ENCODE data around the gene FNBP1.

DNA sequence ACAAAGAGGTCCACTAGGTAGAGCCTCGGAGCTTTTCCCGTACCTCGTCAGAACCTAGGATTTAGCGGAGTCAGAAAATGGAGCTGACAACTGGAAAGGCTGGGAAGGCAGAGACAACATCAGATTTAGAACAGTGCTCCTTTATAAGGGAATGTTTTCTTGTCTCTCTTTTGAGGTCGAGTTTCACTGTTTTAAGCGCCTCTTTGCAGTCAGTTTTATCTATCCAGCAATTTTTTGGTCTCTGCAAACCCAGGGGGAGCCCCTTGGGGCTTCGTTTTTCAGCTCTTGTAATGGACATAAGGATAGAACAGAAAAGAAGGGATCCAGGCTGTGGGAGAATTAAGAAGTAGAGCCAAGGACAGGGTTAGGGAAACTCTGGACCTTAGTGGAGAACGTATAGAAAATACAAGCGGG is 80.5 kb downstream of the FNBP1 start:
- TF ChIP-seq YY1 (IDR thresholded peaks at IDR 0.05; ENCODE audit: low read depth, low read length) = no peak
- TF ChIP-seq POLR2AphosphoS2 (IDR thresholded peaks at IDR 0.05; ENCODE audit: low read depth, low read length) = no peak
- TF ChIP-seq CTCF (IDR thresholded peaks at IDR 0.05 in 2 of 3, conservative IDR thresholded peaks at IDR 0.05 in 1 of 3; ENCODE audit: control insufficient read depth in 2 of 3, extremely low read depth in 1 of 3, insufficient read depth in 1 of 3, low read depth in 3 of 3, low read length in 3 of 3) = no peak
- TF ChIP-seq IRF4 (IDR thresholded peaks at IDR 0.05; ENCODE audit: low read depth, low read length) = no peak
- no peak for TF ChIP-seq POLR2A (IDR thresholded peaks at IDR 0.05; ENCODE audit: low read depth, low read length)
- TF ChIP-seq SREBF2 (IDR thresholded peaks at IDR 0.05; ENCODE audit: low read length) = no peak
- TF ChIP-seq HSF1 (IDR thresholded peaks at IDR 0.05; ENCODE audit: low read depth, low read length) = no peak
- TF ChIP-seq CBX5 (IDR thresholded peaks at IDR 0.05; ENCODE audit: low read depth) = no peak
- no peak for TF ChIP-seq CREB1 (IDR thresholded peaks at IDR 0.05; ENCODE audit: low read depth)
- TF ChIP-seq, protein P1, sequence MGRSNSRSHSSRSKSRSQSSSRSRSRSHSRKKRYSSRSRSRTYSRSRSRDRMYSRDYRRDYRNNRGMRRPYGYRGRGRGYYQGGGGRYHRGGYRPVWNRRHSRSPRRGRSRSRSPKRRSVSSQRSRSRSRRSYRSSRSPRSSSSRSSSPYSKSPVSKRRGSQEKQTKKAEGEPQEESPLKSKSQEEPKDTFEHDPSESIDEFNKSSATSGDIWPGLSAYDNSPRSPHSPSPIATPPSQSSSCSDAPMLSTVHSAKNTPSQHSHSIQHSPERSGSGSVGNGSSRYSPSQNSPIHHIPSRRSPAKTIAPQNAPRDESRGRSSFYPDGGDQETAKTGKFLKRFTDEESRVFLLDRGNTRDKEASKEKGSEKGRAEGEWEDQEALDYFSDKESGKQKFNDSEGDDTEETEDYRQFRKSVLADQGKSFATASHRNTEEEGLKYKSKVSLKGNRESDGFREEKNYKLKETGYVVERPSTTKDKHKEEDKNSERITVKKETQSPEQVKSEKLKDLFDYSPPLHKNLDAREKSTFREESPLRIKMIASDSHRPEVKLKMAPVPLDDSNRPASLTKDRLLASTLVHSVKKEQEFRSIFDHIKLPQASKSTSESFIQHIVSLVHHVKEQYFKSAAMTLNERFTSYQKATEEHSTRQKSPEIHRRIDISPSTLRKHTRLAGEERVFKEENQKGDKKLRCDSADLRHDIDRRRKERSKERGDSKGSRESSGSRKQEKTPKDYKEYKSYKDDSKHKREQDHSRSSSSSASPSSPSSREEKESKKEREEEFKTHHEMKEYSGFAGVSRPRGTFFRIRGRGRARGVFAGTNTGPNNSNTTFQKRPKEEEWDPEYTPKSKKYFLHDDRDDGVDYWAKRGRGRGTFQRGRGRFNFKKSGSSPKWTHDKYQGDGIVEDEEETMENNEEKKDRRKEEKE (IDR thresholded peaks at IDR 0.05) = no peak
- no peak for TF ChIP-seq EP300 (IDR thresholded peaks at IDR 0.05; ENCODE audit: borderline replicate concordance in 1 of 2, control insufficient read depth in 1 of 2, low read depth in 2 of 2, low read length in 2 of 2)
- TF ChIP-seq SMARCA5 (IDR thresholded peaks at IDR 0.05) = no peak
- TF ChIP-seq, protein P2, sequence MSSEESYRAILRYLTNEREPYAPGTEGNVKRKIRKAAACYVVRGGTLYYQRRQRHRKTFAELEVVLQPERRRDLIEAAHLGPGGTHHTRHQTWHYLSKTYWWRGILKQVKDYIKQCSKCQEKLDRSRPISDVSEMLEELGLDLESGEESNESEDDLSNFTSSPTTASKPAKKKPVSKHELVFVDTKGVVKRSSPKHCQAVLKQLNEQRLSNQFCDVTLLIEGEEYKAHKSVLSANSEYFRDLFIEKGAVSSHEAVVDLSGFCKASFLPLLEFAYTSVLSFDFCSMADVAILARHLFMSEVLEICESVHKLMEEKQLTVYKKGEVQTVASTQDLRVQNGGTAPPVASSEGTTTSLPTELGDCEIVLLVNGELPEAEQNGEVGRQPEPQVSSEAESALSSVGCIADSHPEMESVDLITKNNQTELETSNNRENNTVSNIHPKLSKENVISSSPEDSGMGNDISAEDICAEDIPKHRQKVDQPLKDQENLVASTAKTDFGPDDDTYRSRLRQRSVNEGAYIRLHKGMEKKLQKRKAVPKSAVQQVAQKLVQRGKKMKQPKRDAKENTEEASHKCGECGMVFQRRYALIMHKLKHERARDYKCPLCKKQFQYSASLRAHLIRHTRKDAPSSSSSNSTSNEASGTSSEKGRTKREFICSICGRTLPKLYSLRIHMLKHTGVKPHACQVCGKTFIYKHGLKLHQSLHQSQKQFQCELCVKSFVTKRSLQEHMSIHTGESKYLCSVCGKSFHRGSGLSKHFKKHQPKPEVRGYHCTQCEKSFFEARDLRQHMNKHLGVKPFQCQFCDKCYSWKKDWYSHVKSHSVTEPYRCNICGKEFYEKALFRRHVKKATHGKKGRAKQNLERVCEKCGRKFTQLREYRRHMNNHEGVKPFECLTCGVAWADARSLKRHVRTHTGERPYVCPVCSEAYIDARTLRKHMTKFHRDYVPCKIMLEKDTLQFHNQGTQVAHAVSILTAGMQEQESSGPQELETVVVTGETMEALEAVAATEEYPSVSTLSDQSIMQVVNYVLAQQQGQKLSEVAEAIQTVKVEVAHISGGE (CRISPR knock-in tag; IDR thresholded peaks at IDR 0.05) = no peak
- no peak for TF ChIP-seq BRCA1 (IDR thresholded peaks at IDR 0.05; ENCODE audit: low read depth, low read length)
